ENCODE data around the gene C3.

GRCh38 chr19:6739390-6739882 is 19.0 kb upstream of the C3 start, which contains the start of gene TRIP10:
- TF ChIP-seq CTCF (IDR thresholded peaks at IDR 0.05; ENCODE audit: low read depth, low read length) = no peak
- TF ChIP-seq EZH2phosphoT487 (IDR thresholded peaks at IDR 0.05; ENCODE audit: low read depth) = no peak
